OCI-LY3 (cell line): ENCODE data around the gene FGF16.

Experiments used
- CTCF ChIP-seq: fragments of 200-600, 300-600 bp; sonication (generic); IDR thresholded peaks from 2 replicates; pipeline ENCODE4 v1.5.1; 2014; ENCODE audit warnings: antibody characterized with exemption, low read length, low read depth
- EZH2phosphoT487 ChIP-seq: fragments of 200-600 bp; shearing (Covaris generic); IDR thresholded peaks from 2 replicates; pipeline ENCODE4 v1.6.1; 2018; ENCODE audit warnings: antibody characterized with exemption, mixed run types, low read depth

GRCh38 chrX:77398330-77398954 lies 48.7 kb upstream of the FGF16 start:
- TF ChIP-seq CTCF: no peak
- TF ChIP-seq EZH2phosphoT487: no peak
